Measurements from ENCODE around the gene SH3BGR. TPM values are rescaled to one million over a fixed set of nuclear protein-coding genes. Genes with fewer than 3 reads are reported as not detected.

Gene SH3BGR
- total RNA-seq, 3 donors from 2014 or later: 3.3 to 6.3 (median 5.0) TPM

DNA sequence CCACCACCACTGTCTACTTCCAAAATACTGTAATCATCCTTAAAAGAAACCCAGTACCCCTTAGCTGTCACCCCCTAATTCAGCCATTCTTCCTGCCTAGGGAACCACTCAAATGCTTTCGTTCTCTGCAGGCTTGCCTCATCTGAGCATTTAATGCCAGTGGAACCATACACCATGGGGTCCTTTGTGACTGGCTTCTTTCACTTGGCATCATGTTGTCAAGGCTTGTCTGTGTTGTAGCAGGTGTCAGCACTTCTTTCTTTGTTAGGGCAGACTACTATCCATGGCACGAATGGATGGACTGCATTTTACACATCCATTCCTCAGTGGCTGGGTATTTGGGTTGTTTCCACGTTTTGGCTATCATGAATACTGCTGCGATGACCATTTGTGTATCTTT lies 28.5 kb downstream of the SH3BGR start:
- no peak for DNase-seq (ENCODE audit: low spot score in 2 of 2)
- H3K27me3 ChIP-seq: no peaks in the 10 kb centered on the region
- H3K36me3 ChIP-seq: no peaks in the 10 kb centered on the region
- no peak overlapping the region for H3K4me3 ChIP-seq
- no peaks in the 10 kb centered on the region for H3K4me1 ChIP-seq
- H3K27ac ChIP-seq: no peak overlapping the region
- intact Hi-C loops (cut with DNase I; ENCODE audit: low total_unique reads): no loop called here
- TF ChIP-seq POLR2AphosphoS5 (IDR thresholded peaks at IDR 0.05) (no peak), POLR2A (IDR thresholded peaks at IDR 0.05) (no peak)
- TF ChIP-seq, protein P1, sequence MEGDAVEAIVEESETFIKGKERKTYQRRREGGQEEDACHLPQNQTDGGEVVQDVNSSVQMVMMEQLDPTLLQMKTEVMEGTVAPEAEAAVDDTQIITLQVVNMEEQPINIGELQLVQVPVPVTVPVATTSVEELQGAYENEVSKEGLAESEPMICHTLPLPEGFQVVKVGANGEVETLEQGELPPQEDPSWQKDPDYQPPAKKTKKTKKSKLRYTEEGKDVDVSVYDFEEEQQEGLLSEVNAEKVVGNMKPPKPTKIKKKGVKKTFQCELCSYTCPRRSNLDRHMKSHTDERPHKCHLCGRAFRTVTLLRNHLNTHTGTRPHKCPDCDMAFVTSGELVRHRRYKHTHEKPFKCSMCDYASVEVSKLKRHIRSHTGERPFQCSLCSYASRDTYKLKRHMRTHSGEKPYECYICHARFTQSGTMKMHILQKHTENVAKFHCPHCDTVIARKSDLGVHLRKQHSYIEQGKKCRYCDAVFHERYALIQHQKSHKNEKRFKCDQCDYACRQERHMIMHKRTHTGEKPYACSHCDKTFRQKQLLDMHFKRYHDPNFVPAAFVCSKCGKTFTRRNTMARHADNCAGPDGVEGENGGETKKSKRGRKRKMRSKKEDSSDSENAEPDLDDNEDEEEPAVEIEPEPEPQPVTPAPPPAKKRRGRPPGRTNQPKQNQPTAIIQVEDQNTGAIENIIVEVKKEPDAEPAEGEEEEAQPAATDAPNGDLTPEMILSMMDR (IDR thresholded peaks at IDR 0.05): no peak
- H3K9me3 ChIP-seq: no peaks in the 10 kb centered on the region

DNA sequence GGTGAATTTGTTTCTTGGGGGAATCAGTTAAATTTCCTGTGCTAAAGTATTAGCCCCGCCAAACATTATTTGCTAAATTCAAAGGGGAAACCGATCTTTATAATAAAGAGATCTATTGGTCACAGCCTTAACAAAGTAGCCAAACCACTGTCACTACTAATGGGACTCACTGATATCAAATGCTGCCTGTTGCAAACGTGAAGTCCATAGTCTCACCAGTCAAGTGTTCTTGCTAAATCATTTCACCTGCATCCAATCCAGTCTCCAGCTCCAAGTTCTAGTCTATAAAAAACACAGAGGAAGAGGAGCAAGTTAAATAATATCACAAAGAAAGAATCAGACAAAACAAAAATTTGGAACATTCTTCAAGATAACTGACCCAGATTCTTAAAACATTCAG lies 30.1 kb downstream of the SH3BGR start:
- Histone ChIP-seq H3K36me3 (no peaks in the 10 kb centered on the region), H3K9me3 (no peaks in the 10 kb centered on the region), H3K4me3 (no peak overlapping the region), H3K4me1 (no peaks in the 10 kb centered on the region), H3K27me3 (no peaks in the 10 kb centered on the region), H3K27ac (no peak overlapping the region)
- no peak for DNase-seq (ENCODE audit: low spot score in 2 of 2)
- TF ChIP-seq POLR2AphosphoS5 (IDR thresholded peaks at IDR 0.05) (no peak), POLR2A (IDR thresholded peaks at IDR 0.05) (no peak)
- TF ChIP-seq, protein P1 (IDR thresholded peaks at IDR 0.05): no peak
- intact Hi-C loops (cut with DNase I; ENCODE audit: low total_unique reads): no loop called here

DNA sequence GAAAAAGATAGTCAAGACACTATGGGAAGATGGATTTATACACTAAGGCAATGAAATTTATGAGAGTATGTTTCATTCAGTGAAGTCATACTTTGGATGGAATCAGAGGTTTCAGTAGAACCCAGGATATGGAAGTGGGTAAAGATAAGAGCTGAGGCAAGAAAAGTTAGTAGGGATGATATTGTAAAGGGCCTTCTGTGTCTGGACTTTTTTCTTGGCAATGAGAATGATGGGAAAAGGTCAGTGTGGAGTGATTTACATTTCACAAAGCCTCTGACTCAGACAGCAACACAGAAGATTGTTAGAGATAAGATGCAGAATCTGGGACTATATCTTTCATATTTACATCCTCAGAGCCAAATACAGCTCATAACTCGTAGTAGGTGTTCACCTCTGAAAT lies 32.1 kb downstream of the SH3BGR start:
- H3K4me3 ChIP-seq: no peak overlapping the region
- no peaks in the 10 kb centered on the region for H3K27me3 ChIP-seq
- intact Hi-C loops (cut with DNase I; ENCODE audit: low total_unique reads): no loop called here
- no peaks in the 10 kb centered on the region for H3K36me3 ChIP-seq
- no peaks in the 10 kb centered on the region for H3K9me3 ChIP-seq
- no peak overlapping the region for H3K27ac ChIP-seq
- no peak for DNase-seq (ENCODE audit: low spot score in 2 of 2)
- TF ChIP-seq POLR2A (IDR thresholded peaks at IDR 0.05): no peak
- TF ChIP-seq, protein P1 (IDR thresholded peaks at IDR 0.05): no peak
- TF ChIP-seq POLR2AphosphoS5 (IDR thresholded peaks at IDR 0.05): no peak
- no peaks in the 10 kb centered on the region for H3K4me1 ChIP-seq

DNA sequence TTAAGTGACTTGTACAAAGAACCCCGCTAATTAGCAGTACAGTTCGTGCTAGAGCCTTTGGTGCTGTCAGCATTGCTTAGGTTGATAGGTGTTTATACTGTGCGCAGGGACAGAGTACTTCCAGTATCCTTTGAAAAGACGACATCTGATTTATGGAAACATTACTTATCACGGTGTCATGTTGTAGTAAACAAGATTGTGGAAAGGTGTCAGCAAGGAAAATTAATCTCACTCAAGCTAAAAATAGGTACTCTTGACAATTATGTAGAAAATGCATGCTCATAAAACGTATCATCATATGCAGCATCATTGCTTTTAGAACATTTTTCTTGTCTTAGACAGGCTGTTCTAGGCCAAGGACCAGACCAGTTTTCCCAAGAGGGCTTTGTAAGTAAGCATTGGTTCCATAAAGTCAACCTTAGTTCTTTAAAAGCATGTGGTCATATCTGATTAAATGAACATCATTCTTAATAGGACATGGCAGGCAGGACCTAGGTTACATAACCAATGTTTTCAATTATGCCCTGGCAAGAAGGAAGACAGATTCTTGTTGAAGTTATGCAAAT lies 33.0 kb downstream of the SH3BGR start:
- no peak overlapping the region for H3K27ac ChIP-seq
- no peaks in the 10 kb centered on the region for H3K4me1 ChIP-seq
- intact Hi-C loops (cut with DNase I; ENCODE audit: low total_unique reads): no loop called here
- H3K36me3 ChIP-seq: no peaks in the 10 kb centered on the region
- DNase-seq (ENCODE audit: low spot score in 2 of 2): no peak
- H3K9me3 ChIP-seq: no peaks in the 10 kb centered on the region
- TF ChIP-seq, protein P1 (IDR thresholded peaks at IDR 0.05): no peak
- TF ChIP-seq POLR2A (IDR thresholded peaks at IDR 0.05) (no peak), POLR2AphosphoS5 (IDR thresholded peaks at IDR 0.05) (no peak)
- no peak overlapping the region for H3K4me3 ChIP-seq
- H3K27me3 ChIP-seq: no peaks in the 10 kb centered on the region

DNA sequence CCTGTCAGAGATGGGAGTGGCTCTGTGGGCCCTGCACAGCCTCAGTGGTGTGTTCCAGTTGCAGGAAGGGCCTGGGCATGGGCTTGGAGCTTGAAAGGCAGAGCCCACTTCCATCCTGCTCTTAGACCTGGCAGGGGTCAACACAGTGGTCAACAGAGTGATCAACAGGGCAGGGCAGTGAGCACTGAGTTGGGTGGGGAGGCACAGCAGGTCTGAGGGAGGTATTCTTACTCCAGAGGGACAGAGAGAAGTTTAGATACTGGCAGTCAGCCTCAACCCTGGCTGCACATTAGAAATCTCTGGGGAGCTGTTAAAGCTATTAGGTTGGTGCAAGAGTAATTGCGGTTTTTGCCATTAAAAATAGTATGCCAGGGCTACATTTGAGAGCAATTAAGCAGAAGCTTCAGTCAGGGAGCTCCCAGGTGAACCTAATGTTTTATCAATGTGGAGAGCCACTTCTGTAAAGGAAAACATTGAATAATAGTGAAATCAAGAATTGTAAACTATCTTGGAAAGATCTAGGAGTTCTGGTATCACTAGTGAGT lies 37.7 kb downstream of the SH3BGR start:
- DNase-seq (ENCODE audit: low spot score in 2 of 2): no peak
- H3K36me3 ChIP-seq: no peaks in the 10 kb centered on the region
- H3K27me3 ChIP-seq: no peaks in the 10 kb centered on the region
- H3K9me3 ChIP-seq: no peaks in the 10 kb centered on the region
- intact Hi-C loops (cut with DNase I; ENCODE audit: low total_unique reads): no loop called here
- H3K4me1 ChIP-seq: no peaks in the 10 kb centered on the region
- H3K4me3 ChIP-seq: no peak overlapping the region
- TF ChIP-seq POLR2A (IDR thresholded peaks at IDR 0.05) (no peak), POLR2AphosphoS5 (IDR thresholded peaks at IDR 0.05) (no peak)
- TF ChIP-seq, protein P1 (IDR thresholded peaks at IDR 0.05): no peak
- H3K27ac ChIP-seq: no peak overlapping the region

All from breast epithelium (tissue), 4 donors.